ENCODE results near the gene SEPTIN12.
A peak's percentile ranks its signal among the peaks of the same experiment; 100 is the strongest.
"Not testable (repeated sequence)": the region's sequence is repeated elsewhere in the genome, so short reads cannot be mapped to it uniquely, and the experiment has no call there.

SEPTIN12 gene

GRCh38 chr16:4753227-4753626, 34.9 kb downstream of the SEPTIN12 start:
- no peak for DNase-seq (ENCODE audit: low read depth, low spot score)

DNA sequence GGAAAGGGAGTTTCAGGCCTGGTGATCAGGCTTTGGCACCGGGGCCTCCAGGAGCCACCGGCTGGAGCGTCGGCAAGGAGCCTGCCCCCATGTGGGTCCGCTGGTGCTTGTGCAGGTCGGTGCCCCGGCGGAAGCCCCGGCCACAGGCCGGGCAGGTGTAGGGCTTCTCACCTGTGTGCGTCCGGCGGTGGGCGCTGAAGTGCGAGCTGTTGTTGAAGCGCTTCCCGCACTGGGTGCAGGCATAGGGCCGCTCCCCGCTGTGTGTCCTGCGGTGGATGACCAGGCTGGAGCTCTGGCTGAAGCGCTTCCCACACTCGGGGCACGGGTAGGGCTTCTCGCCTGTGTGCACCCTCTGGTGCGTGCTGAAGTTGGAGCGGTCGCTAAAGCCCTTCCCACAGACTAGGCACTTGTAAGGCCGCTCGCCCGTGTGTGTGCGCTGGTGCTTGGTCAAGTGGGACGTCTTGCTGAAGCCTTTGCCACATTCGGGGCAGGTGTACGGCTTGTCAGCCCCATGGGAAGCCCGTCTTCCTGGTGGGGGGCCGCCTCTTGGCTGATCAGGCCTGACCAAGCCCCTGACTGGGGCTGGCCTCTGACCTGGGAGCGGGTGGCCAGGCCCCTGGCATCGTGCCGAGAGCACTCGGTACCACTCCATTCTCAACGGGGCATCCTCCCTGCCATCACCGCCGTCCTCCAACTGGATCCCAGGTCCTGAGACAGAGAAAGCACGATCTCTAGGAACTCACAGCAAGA, 35.6 kb downstream of the SEPTIN12 start:
- DNase-seq (ENCODE audit: low read depth, low spot score) = no peak

DNA sequence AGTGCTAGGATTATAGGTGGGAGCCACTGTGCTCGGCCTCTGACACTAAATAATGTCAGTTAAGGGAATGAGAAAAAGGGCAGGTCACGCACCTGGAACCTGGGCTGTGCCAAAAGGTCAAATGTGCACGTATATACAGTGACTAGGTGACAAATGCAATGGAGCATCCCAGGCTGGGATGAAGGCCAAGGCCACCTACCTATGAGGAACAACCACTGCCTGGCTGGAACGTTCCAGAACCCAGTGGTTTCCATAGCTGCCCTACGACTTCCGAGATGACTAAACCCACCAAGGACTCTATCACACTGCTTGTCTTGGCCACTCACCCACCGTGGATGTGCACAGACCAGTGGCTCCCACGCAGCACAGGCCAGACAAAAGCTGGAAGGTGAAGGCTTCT, 37.2 kb downstream of the SEPTIN12 start:
- no peak for DNase-seq (ENCODE audit: low read depth, low spot score)

DNA sequence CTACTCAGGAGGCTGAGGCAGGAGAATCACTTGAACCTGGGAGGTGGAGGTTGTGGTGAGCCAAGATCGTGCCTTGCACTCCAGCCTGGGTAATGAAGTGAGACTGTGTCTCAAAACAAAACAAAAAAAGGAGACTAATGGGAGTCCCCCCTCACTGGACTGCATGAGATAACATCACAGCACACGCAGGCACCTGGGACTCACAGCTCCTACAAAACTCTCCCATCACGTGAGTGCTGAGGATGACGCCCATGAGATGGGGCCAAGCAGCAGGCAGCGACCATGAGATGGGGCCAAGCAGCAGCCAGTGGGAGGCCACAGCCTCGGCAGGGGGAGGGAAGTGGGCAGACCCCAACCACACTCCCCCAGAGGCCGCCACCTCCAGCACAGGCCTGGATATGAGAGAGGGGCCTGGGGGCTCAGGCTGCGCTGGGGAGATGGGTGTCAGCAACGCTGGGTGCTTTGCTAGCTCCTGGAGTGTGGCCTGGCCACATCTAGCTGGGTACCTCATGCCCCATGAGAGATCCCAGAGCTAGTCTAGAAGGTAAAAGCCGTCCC, 38.4 kb downstream of the SEPTIN12 start:
- no peak for DNase-seq (ENCODE audit: low read depth, low spot score)

GRCh38 chr16:4748682-4749411, 39.3 kb downstream of the SEPTIN12 start:
- DNase-seq (ENCODE audit: low read depth, low spot score) = no peak

- no peak for DNase-seq (ENCODE audit: low read depth, low spot score)
Observed at GRCh38 chr16:4747906-4748681, 40.1 kb downstream of the SEPTIN12 start.

DNA sequence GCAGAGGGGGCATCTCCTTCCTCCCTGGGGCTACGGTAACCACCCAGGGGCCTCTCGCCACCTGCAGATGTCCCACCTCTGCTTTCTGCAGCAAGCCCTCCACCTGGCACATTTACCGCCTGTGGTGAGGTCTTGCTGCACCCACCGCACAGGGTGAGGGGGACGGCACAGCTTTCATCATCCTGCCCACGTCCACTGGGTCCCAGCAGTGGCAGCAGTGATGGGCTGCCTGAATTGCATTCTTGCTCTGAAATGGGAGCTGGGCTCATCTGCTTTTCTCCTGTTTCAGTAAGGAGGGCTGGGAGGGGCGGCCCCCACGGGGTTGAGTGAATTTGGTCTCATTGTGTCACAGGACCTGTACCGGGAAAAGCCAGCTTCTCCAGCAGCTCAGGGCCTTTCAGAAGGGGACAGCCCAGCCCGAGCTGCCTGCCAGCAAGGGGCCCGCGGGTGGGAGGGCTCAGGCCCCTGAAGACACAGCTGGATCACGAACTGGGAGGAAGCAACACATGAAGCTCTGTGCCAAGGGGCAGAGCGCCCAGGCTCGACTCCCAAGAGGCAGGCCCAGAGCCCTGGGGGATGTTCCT, 41.1 kb downstream of the SEPTIN12 start:
- DNase-seq (ENCODE audit: low read depth, low spot score) = no peak

DNA sequence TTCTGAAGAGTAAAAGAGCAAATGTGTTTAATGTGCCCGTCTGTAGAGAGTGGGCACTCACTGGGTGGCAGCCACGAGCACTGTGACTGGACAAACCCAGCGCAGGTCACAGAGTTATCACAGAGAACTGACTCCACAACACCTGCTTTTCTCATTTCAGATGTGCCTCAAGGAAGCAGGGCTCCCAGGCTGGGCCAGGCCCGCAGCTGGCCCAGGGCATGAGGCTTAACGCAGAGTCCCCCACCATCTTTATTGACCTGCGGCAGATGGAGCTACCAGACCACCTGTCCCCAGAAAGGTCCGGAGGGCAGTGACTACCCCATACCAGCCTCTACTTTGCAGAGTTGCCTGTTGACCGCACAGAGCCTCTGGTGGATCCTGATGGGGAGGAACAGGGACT, 41.9 kb downstream of the SEPTIN12 start:
- no peak for DNase-seq (ENCODE audit: low read depth, low spot score)

DNA sequence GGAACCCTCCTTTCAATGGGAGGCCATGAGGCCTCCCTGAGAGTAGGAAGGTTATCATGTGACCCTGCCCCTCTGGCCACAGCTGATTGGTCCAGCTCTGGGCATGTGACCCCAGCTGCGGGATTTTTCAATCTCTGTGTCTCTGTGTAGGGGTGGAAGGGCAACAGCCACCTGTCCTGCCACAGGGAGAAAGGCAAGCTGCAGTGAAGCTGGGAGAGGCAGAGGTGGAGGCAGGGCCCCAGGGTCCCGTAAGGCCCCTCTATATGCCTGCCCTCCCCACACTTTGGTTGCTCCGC, 42.9 kb downstream of the SEPTIN12 start:
- no peak for DNase-seq (ENCODE audit: low read depth, low spot score)

DNA sequence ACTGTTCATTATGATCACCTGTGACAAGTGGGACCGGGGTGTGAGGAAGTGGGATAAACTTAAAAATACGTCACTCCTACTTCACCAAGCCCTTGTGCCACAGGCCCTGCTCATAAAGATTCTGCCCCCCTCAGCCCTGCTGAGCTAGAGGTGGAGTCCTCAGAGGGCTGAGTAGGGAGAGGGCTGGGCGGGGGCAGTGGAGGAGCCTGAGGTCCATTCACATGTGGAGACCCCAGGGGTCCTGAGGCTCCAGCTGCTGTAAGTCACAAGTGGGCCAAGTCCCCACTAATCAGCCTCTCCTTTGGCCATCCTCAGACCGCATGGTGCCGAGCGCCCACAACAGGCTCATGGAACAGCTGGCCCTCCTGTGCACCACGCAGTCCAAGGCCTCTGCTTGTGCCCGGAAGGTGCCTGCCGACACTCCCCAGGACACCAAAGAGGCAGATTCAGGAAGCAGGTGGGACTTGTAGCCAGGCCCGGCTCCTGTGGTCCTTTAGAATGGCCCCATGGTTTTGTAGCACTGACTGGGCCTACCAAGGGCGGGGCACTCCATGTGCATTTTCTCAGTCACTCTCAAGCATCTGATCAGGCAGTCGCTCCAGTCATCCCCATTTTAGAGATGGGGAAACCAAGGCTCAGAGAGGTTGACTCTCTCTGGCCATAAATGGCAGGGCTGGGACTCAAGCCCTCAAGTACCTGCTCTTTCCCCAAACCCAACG, 43.4 kb downstream of the SEPTIN12 start:
- no peak for DNase-seq (ENCODE audit: low read depth, low spot score)

GRCh38 chr16:4743226-4743878, 44.8 kb downstream of the SEPTIN12 start:
- DNase-seq (ENCODE audit: low read depth, low spot score) = no peak

GRCh38 chr16:4738370-4738769, 49.8 kb downstream of the SEPTIN12 start:
- not testable (repeated sequence) for DNase-seq (ENCODE audit: low read depth, low spot score)

GRCh38 chr16:4737545-4737944, 50.6 kb downstream of the SEPTIN12 start:
- no peak for DNase-seq (ENCODE audit: low read depth, low spot score)

- no peak for DNase-seq (ENCODE audit: low read depth, low spot score)
Observed at GRCh38 chr16:4736546-4736945, 51.6 kb downstream of the SEPTIN12 start.

- peak; percentile 41 for DNase-seq (ENCODE audit: low read depth, low spot score)
Observed at GRCh38 chr16:4734730-4735535, 53.2 kb downstream of the SEPTIN12 start.

DNA sequence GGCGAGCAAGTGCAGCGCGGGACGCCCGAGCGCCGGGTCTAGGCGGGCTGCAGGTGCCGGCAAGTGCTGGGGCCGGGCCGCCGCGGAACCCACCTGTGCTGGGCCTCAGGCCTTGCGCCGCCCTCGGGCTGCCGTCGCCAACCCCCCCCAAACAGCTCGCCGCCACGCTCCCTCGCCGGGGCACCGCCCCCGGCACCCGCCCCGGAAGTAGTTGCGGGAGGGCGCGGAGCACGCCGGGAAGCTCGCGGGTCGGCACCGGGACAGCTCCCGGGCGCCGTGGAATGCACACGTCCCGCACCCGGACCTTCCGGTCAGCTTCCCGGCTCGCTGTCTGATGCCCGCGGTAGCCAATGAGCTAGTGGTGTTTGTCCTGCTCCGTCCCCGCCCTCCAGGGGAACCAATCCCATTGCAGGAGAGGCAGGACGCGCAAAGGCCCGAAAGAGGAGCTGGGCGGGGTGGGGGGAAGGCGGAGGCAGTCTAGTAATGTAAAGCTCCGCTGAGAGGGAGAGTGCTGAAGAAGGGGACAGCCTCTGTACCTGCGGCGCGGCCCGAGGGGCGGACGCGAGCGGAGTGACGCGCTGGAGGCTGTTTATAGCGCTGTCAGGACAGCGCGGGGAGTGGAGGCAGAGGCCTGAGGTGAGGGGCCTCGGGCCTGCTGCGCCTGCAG, 53.9 kb downstream of the SEPTIN12 start, which contains the start of the genes ANKS3 and DNAAF8:
TSS of gene ANKS3 (minus strand) at position 209 of the 667 bp plus-strand sequence. CDS start 4,122 bp downstream, outside the sequence.
TSS of gene DNAAF8 (plus strand) at position 475 of the 667 bp plus-strand sequence. CDS start 1,978 bp downstream, outside the sequence.
- DNase-seq (ENCODE audit: low read depth, low spot score) = peak; percentile 84

DNA sequence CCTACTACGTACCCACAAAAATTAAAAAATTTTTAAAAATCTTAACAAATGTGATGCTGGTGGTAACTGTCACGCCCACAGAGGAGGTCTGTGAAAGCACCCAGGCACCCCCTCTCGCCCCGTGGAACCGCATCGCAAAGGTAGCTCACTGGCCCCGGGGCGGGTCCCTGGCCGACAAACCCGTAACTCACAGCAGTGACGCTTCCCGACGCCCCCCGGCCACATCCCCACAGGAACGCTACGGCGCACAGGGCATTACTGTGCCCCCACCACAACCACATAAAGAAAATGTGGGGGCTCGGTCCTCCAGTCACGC, 54.4 kb downstream of the SEPTIN12 start:
- no peak for DNase-seq (ENCODE audit: low read depth, low spot score)

GRCh38 chr16:4733211-4733742, 54.9 kb downstream of the SEPTIN12 start:
- no peak for DNase-seq (ENCODE audit: low read depth, low spot score)

GRCh38 chr16:4729876-4730275, 58.3 kb downstream of the SEPTIN12 start:
- DNase-seq (ENCODE audit: low read depth, low spot score) = no peak
